GM12874 (cell line): Measurements from ENCODE around the gene DLX6.

Experiments
- CTCF ChIP-seq: IDR thresholded peaks from 2 replicates; pipeline ENCODE4 v1.5.1; 2011; ENCODE audit warnings: low read depth, mild to moderate bottlenecking, control low read depth, low read length, moderate library complexity; ENCODE audit not compliant: insufficient read depth

The DLX6 gene

GRCh38 chr7:96977445-96977844 lies 27.9 kb upstream of the DLX6 start:
- TF ChIP-seq CTCF, result no peak

- TF ChIP-seq CTCF, result no peak
These were observed 25.6 kb upstream of the DLX6 start for GRCh38 chr7:96979551-96980276.

GRCh38 chr7:96982586-96982985 lies 22.8 kb upstream of the DLX6 start:
- no peak for TF ChIP-seq CTCF

- TF ChIP-seq CTCF, result no peak
These were observed 19.4 kb upstream of the DLX6 start for GRCh38 chr7:96985992-96986391.

GRCh38 chr7:96986901-96987300 lies 18.5 kb upstream of the DLX6 start:
- no peak for TF ChIP-seq CTCF

GRCh38 chr7:96987719-96988118 lies 17.6 kb upstream of the DLX6 start:
- TF ChIP-seq CTCF, result no peak

GRCh38 chr7:96989241-96989858 lies 16.0 kb upstream of the DLX6 start:
- no peak for TF ChIP-seq CTCF
